MG63 (cell line): Measurements from ENCODE around the gene GTF2F1. TPM values are rescaled to one million over a fixed set of nuclear protein-coding genes. Genes with fewer than 3 reads are reported as not detected.
"Not testable (repeated sequence)": the region's sequence is repeated elsewhere in the genome, so short reads cannot be mapped to it uniquely, and the experiment has no call there.

Source experiments
- DNase-seq: peaks from one replicate; pipeline ENCODE4 v3.0.0-alpha.2; 2020
- H3K27me3 ChIP-seq: fragments of 250-450 bp; sonication (Bioruptor Pico); 2 replicates; pipeline ENCODE4 v1.5.1; 2020; ENCODE audit warnings: mild to moderate bottlenecking, moderate library complexity
- H3K36me3 ChIP-seq: fragments of 250-450 bp; sonication (Bioruptor Pico); 2 replicates; pipeline ENCODE4 v1.5.1; 2020; ENCODE audit warnings: mild to moderate bottlenecking, moderate library complexity
- H3K4me3 ChIP-seq: fragments of 250-450 bp; sonication (Bioruptor Pico); 2 replicates; pipeline ENCODE4 v1.5.1; 2020; ENCODE audit warnings: mild to moderate bottlenecking, moderate library complexity
- H3K9me3 ChIP-seq: fragments of 250-450 bp; sonication (Bioruptor Pico); 2 replicates; pipeline ENCODE4 v1.5.1; 2020; ENCODE audit warnings: mild to moderate bottlenecking, moderate library complexity
- total RNA-seq: library from RNA; depleted of rRNA; stranded (reverse); fragments of >200 nt; shearing (Covaris generic); gene quantifications from 2 replicates; pipeline ENCODE4 v1.2.3, GENCODE V29; 2014; ENCODE audit warnings: low replicate concordance; rRNA removed

The GTF2F1 gene
- total RNA-seq = 49.5 and 82.8 TPM in 2 replicates

GRCh38 chr19:6393074-6393982, at the start of gene GTF2F1:
GTF2F1 (minus strand) TSS chr19:6393164; CDS start chr19:6392995, 169 bp downstream.
- peak within 1 kb of the TSS; percentile 78 for H3K4me3 ChIP-seq

GRCh38 chr19:6442087-6442688, 49.2 kb upstream of the GTF2F1 start:
- Histone ChIP-seq H3K9me3 (no peaks in the 10 kb centered on the region), H3K27me3 (no peaks in the 10 kb centered on the region), H3K4me3 (no peak overlapping the region), H3K36me3 (no peaks in the 10 kb centered on the region)
- DNase-seq = no peak

More at GRCh38 chr19:6393074-6393982, at the start of gene GTF2F1:
- Histone ChIP-seq H3K27me3 (no peaks in the 10 kb centered on the region), H3K36me3 (peaks cover 12% of the 10 kb centered on the region), H3K9me3 (no peaks in the 10 kb centered on the region)
- DNase-seq = peak; percentile 85

GRCh38 chr19:6440905-6441304, 47.9 kb upstream of the GTF2F1 start:
- Histone ChIP-seq H3K9me3 (no peaks in the 10 kb centered on the region), H3K27me3 (no peaks in the 10 kb centered on the region), H3K36me3 (no peaks in the 10 kb centered on the region), H3K4me3 (no peak overlapping the region)
- DNase-seq = no peak

- Histone ChIP-seq H3K27me3 (no peaks in the 10 kb centered on the region), H3K4me3 (no peak overlapping the region), H3K36me3 (no peaks in the 10 kb centered on the region), H3K9me3 (no peaks in the 10 kb centered on the region)
- DNase-seq = no peak
Measured at GRCh38 chr19:6439743-6440142, 46.8 kb upstream of the GTF2F1 start.

GRCh38 chr19:6433663-6434062, 40.7 kb upstream of the GTF2F1 start, which contains the start of gene SLC25A41:
SLC25A41 (minus strand) TSS chr19:6433763; CDS start chr19:6433693, 70 bp downstream.
- H3K9me3 ChIP-seq = no peaks in the 10 kb centered on the region
- no peaks in the 10 kb centered on the region for H3K36me3 ChIP-seq
- H3K27me3 ChIP-seq = no peaks in the 10 kb centered on the region
- DNase-seq = no peak
- H3K4me3 ChIP-seq = no peak within 1 kb of the TSS

- no peak for DNase-seq
- Histone ChIP-seq H3K4me3 (no peak overlapping the region), H3K9me3 (no peaks in the 10 kb centered on the region), H3K36me3 (no peaks in the 10 kb centered on the region), H3K27me3 (no peaks in the 10 kb centered on the region)
Measured at GRCh38 chr19:6433165-6433564, 40.2 kb upstream of the GTF2F1 start.

- H3K27me3 ChIP-seq = no peaks in the 10 kb centered on the region
- no peaks in the 10 kb centered on the region for H3K9me3 ChIP-seq
- H3K36me3 ChIP-seq = no peaks in the 10 kb centered on the region
- DNase-seq = no peak
- H3K4me3 ChIP-seq = no peak overlapping the region
Measured at GRCh38 chr19:6431891-6432290, 38.9 kb upstream of the GTF2F1 start.

- Histone ChIP-seq H3K4me3 (no peak overlapping the region), H3K27me3 (no peaks in the 10 kb centered on the region), H3K36me3 (no peaks in the 10 kb centered on the region), H3K9me3 (0 out of 2 replicates have a peak, but pooled peaks cover 3% of the 10 kb centered on the region)
- DNase-seq = no peak
Measured at GRCh38 chr19:6429419-6430221, 36.7 kb upstream of the GTF2F1 start.

GRCh38 chr19:6428692-6429418, 35.9 kb upstream of the GTF2F1 start:
- H3K4me3 ChIP-seq, H3K27me3 ChIP-seq, H3K9me3 ChIP-seq, DNase-seq, H3K36me3 ChIP-seq: not testable (repeated sequence)

GRCh38 chr19:6427131-6427530, 34.2 kb upstream of the GTF2F1 start:
- peaks cover 4% of the 10 kb centered on the region for H3K36me3 ChIP-seq
- H3K27me3 ChIP-seq = no peaks in the 10 kb centered on the region
- DNase-seq = no peak
- H3K9me3 ChIP-seq = 0 out of 2 replicates have a peak, but pooled peaks cover 3% of the 10 kb centered on the region
- H3K4me3 ChIP-seq = no peak overlapping the region

GRCh38 chr19:6425732-6426620, 33.0 kb upstream of the GTF2F1 start:
- peaks cover 10% of the 10 kb centered on the region for H3K36me3 ChIP-seq
- no peak for DNase-seq
- H3K27me3 ChIP-seq = no peaks in the 10 kb centered on the region
- H3K4me3 ChIP-seq = 0 out of 2 replicates have a peak overlapping the region, but pooled peaks have one; percentile 4
- H3K9me3 ChIP-seq = 0 out of 2 replicates have a peak, but pooled peaks cover 3% of the 10 kb centered on the region

- H3K36me3 ChIP-seq = peaks cover 15% of the 10 kb centered on the region
- H3K9me3 ChIP-seq = 0 out of 2 replicates have a peak, but pooled peaks cover 3% of the 10 kb centered on the region
- H3K27me3 ChIP-seq = no peaks in the 10 kb centered on the region
- peak overlapping the region; percentile 30; the same call in 1 of the 2 replicates for H3K4me3 ChIP-seq
- peak; percentile 98 for DNase-seq
Measured at GRCh38 chr19:6424939-6425731, 32.2 kb upstream of the GTF2F1 start.

- Histone ChIP-seq H3K36me3 (peaks cover 21% of the 10 kb centered on the region), H3K4me3 (peak within 1 kb of the TSS; percentile 68), H3K27me3 (no peaks in the 10 kb centered on the region), H3K9me3 (0 out of 2 replicates have a peak, but pooled peaks cover 3% of the 10 kb centered on the region)
- peak; percentile 13 for DNase-seq
Measured at GRCh38 chr19:6424195-6424938, 31.4 kb upstream of the GTF2F1 start, which contains the start of gene KHSRP. KHSRP (minus strand) TSS chr19:6424811; CDS start chr19:6424701, 110 bp downstream.
